ENCODE data around the gene ELP2.

DNA sequence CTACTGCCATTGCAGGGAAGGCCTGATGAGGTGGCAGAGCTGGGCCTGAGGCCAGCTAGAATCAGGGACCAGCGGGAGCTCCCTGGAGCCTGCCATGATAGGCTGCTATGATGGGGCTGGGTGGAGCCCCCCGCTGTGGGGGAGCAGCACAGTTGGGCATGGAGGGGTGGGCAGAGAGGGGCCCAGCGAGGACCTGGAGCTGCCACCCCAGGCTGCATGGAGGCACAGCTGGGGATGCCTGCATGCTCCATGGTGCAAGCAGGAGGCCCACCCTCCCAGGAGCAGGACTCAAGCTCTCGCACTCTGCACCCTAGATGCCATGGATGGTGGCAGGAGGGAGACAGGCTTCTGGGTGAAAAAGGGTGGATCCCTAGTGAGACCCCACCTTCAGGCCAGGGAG is 44.5 kb upstream of the ELP2 start:
- TF ChIP-seq CTCF (IDR thresholded peaks at IDR 0.05) = no peak
- TF ChIP-seq POLR2A (IDR thresholded peaks at IDR 0.05) = no peak
- no peak for TF ChIP-seq EP300 (IDR thresholded peaks at IDR 0.05; ENCODE audit: low read depth)
